Measurements from ENCODE around the gene SLC17A5.

GRCh38 chr6:73581293-73581692 lies 72.5 kb downstream of the SLC17A5 start:
- TF ChIP-seq CTCF (IDR thresholded peaks at IDR 0.05; ENCODE audit: low read length) (no peak), EZH2 (optimal IDR thresholded peaks at IDR 0.05; ENCODE audit: low read depth, low read length) (no peak), EZH2phosphoT487 (IDR thresholded peaks at IDR 0.05; ENCODE audit: low read length) (no peak)

All from MM.1S (cell line).